Neural cell (in vitro differentiated cells): ENCODE data around the gene NT5C2. TPM values are rescaled to one million over a fixed set of nuclear protein-coding genes. Genes with fewer than 3 reads are reported as not detected.

Experiments used
- H2AFZ ChIP-seq: fragments of 200-600, 300-800 bp; sonication (generic), shearing (Covaris generic); 2 replicates; pipeline ENCODE4 v1.6.0; 2014; ENCODE audit warnings: low read depth, mild to moderate bottlenecking, antibody characterized with exemption, low read length, moderate library complexity
- H3F3A ChIP-seq: fragments of 200-600 bp; shearing (Covaris generic); 2 replicates; pipeline ENCODE4 v1.6.1; 2016; ENCODE audit warnings: mild to moderate bottlenecking, moderate library complexity, mixed read lengths, antibody characterized with exemption, low read length; ENCODE audit not compliant: insufficient read depth, poor library complexity, severe bottlenecking
- H3K27ac ChIP-seq: fragments of 200-600, 300-800 bp; sonication (generic), shearing (Covaris generic); 2 replicates; pipeline ENCODE4 v1.5.1; 2014; ENCODE audit warnings: mild to moderate bottlenecking, low read length, moderate library complexity
- H3K27me3 ChIP-seq: fragments of 300-800, 200-600 bp; sonication (generic), shearing (Covaris generic); 2 replicates; pipeline ENCODE4 v1.6.0; 2014; ENCODE audit warnings: mild to moderate bottlenecking, low read depth, low read length, moderate library complexity; ENCODE audit not compliant: insufficient read depth
- H3K36me3 ChIP-seq: fragments of 300-800, 200-600 bp; sonication (generic), shearing (Covaris generic); 2 replicates; pipeline ENCODE4 v1.5.1; 2014; ENCODE audit warnings: mild to moderate bottlenecking, antibody characterized with exemption, low read length, moderate library complexity; ENCODE audit not compliant: insufficient read depth
- H3K4me2 ChIP-seq: fragments of 300-800, 200-600 bp; sonication (generic), shearing (Covaris generic); 2 replicates; pipeline ENCODE4 v1.6.0; 2014; ENCODE audit warnings: mild to moderate bottlenecking, low read length
- H3K4me3 ChIP-seq: fragments of 300-800, 200-600 bp; sonication (generic), shearing (Covaris generic); 2 replicates; pipeline ENCODE4 v1.5.1; 2014; ENCODE audit warnings: mild to moderate bottlenecking, low read length, moderate library complexity
- H3K79me2 ChIP-seq: fragments of 200-600 bp; shearing (Covaris generic); replicated peaks from 2 replicates; pipeline ENCODE4 v1.6.0; 2014; ENCODE audit warnings: mild to moderate bottlenecking, low read length, moderate library complexity; ENCODE audit not compliant: insufficient read depth
- H3K9ac ChIP-seq: fragments of 300-800, 200-600 bp; sonication (generic), shearing (Covaris generic); 2 replicates; pipeline ENCODE4 v1.6.1; 2016; ENCODE audit warnings: mild to moderate bottlenecking, low read length, mixed read lengths
- H3K9me2 ChIP-seq: fragments of 200-600 bp; shearing (Covaris generic); 2 replicates; pipeline ENCODE4 v1.6.1; 2016; ENCODE audit warnings: mild to moderate bottlenecking, low read length, mixed read lengths; ENCODE audit not compliant: insufficient read depth
- H3K9me3 ChIP-seq: fragments of 200-600, 300-800 bp; sonication (generic), shearing (Covaris generic); 2 replicates; pipeline ENCODE4 v1.6.1; 2016; ENCODE audit warnings: mild to moderate bottlenecking, mixed run types, low read length, moderate library complexity, mixed read lengths
- H4K20me1 ChIP-seq: fragments of 200-600 bp; shearing (Covaris generic); 2 replicates; pipeline ENCODE4 v1.6.1; 2016; ENCODE audit warnings: mild to moderate bottlenecking, mixed run types; ENCODE audit not compliant: insufficient read depth
- CTCF ChIP-seq: fragments of 450-650 bp; IDR thresholded peaks from 2 replicates; pipeline ENCODE4 v1.5.1; 2014; ENCODE audit warnings: antibody characterized with exemption, mild to moderate bottlenecking, moderate library complexity; ENCODE audit not compliant: poor library complexity, severe bottlenecking
- EP300 ChIP-seq: fragments of 450-650 bp; conservative IDR thresholded peaks from 2 replicates; pipeline ENCODE4 v1.6.1; 2014; ENCODE audit warnings: antibody characterized with exemption, mild to moderate bottlenecking, moderate library complexity; ENCODE audit not compliant: poor library complexity, severe bottlenecking
- EZH2 ChIP-seq: fragments of 200-600, 300-800 bp; shearing (Covaris generic), sonication (generic); IDR thresholded peaks from 2 replicates; pipeline ENCODE4 v1.6.1; 2014; ENCODE audit warnings: antibody characterized with exemption, low read length, borderline replicate concordance, mild to moderate bottlenecking; ENCODE audit not compliant: insufficient read depth, poor library complexity, severe bottlenecking
- MXI1 ChIP-seq: fragments of 450-650 bp; conservative IDR thresholded peaks from 2 replicates; pipeline ENCODE4 v1.6.1; 2014; ENCODE audit warnings: antibody characterized with exemption, mild to moderate bottlenecking; ENCODE audit not compliant: poor library complexity, severe bottlenecking
- POLR2AphosphoS5 ChIP-seq: IDR thresholded peaks from 2 replicates; pipeline ENCODE4 v1.6.1; 2012
- RAD21 ChIP-seq: fragments of 450-650 bp; conservative IDR thresholded peaks from 2 replicates; pipeline ENCODE4 v1.6.1; 2014; ENCODE audit warnings: antibody characterized with exemption, mild to moderate bottlenecking, moderate library complexity
- REST ChIP-seq: IDR thresholded peaks from 2 replicates; pipeline ENCODE4 v1.6.1; 2012; ENCODE audit warnings: borderline replicate concordance
- SMC3 ChIP-seq: fragments of 450-650 bp; conservative IDR thresholded peaks from 2 replicates; pipeline ENCODE4 v1.6.1; 2014; ENCODE audit warnings: antibody characterized with exemption, mild to moderate bottlenecking, moderate library complexity; ENCODE audit not compliant: poor library complexity
- TAF1 ChIP-seq: IDR thresholded peaks from 2 replicates; pipeline ENCODE4 v1.6.1; 2012; ENCODE audit warnings: low read depth
- polyA plus RNA-seq: library from polyadenylated mRNA; depleted of rRNA; stranded (reverse); fragments of >200 nt; gene quantifications from 2 replicates; pipeline ENCODE4 v1.2.3, GENCODE V29; 2014

Gene NT5C2
- polyA plus RNA-seq, 1 donor from 2014 or later = 190 TPM

- Histone ChIP-seq H2AFZ (no peak overlapping the region), H3K27me3 (no peaks in the 10 kb centered on the region), H3F3A (no peaks in the 10 kb centered on the region), H3K4me3 (no peak overlapping the region), H3K27ac (no peak overlapping the region), H3K4me2 (no peak overlapping the region), H3K9me2 (no peaks in the 10 kb centered on the region), H3K9ac (no peak overlapping the region), H4K20me1 (no peaks in the 10 kb centered on the region), H3K79me2 (no peaks in the 10 kb centered on the region), H3K36me3 (peaks cover 8% of the 10 kb centered on the region), H3K9me3 (no peaks in the 10 kb centered on the region)
- no peak for TF ChIP-seq EP300
- TF ChIP-seq MXI1 = no peak
- no peak for TF ChIP-seq RAD21
- no peak for TF ChIP-seq REST
- TF ChIP-seq EZH2 = no peak
- TF ChIP-seq SMC3 = no peak
- TF ChIP-seq TAF1 = no peak
- no peak for TF ChIP-seq POLR2AphosphoS5
- TF ChIP-seq CTCF = no peak
Observed at GRCh38 chr10:103102195-103102594, 90.9 kb downstream of the NT5C2 start.

GRCh38 chr10:103100620-103101019, 92.5 kb downstream of the NT5C2 start:
- H3K27me3 ChIP-seq = no peaks in the 10 kb centered on the region
- no peak overlapping the region for H3K27ac ChIP-seq

More at GRCh38 chr10:103100620-103101019, 92.5 kb downstream of the NT5C2 start:
- no peak overlapping the region for H3K4me3 ChIP-seq
- H3K4me2 ChIP-seq = no peak overlapping the region
- H3K9ac ChIP-seq = no peak overlapping the region
- no peaks in the 10 kb centered on the region for H4K20me1 ChIP-seq
- H3K36me3 ChIP-seq = peaks cover 8% of the 10 kb centered on the region
- H3K9me2 ChIP-seq = no peaks in the 10 kb centered on the region
- no peaks in the 10 kb centered on the region for H3K79me2 ChIP-seq
- H3K9me3 ChIP-seq = no peaks in the 10 kb centered on the region
- no peak overlapping the region for H2AFZ ChIP-seq
- TF ChIP-seq TAF1 (no peak), POLR2AphosphoS5 (no peak), MXI1 (no peak), EP300 (no peak), REST (no peak), RAD21 (no peak), SMC3 (no peak), EZH2 (no peak), CTCF (no peak)
- H3F3A ChIP-seq = no peaks in the 10 kb centered on the region
